GM19463 (cell line): ENCODE measurements around the gene RNLS.

ENCODE experiments used
- ATAC-seq: cut with Tn5 transposase; IDR thresholded peaks from one replicate; pipeline ENCODE4 v1.9.1; 2021; ENCODE audit warnings: mild to moderate bottlenecking, moderate library complexity; ENCODE audit not compliant: unreplicated experiment

Gene RNLS

GRCh38 chr10:88239212-88239611, 343.9 kb downstream of the RNLS start:
- no peak for ATAC-seq

- ATAC-seq, result no peak
Observed at GRCh38 chr10:88238615-88238914, 344.6 kb downstream of the RNLS start.

- no peak for ATAC-seq
Observed at GRCh38 chr10:88237896-88238614, 345.1 kb downstream of the RNLS start.

- no peak for ATAC-seq
Observed at GRCh38 chr10:88236121-88236743, 346.9 kb downstream of the RNLS start.

- ATAC-seq, result no peak
Observed at GRCh38 chr10:88234297-88234696, 348.8 kb downstream of the RNLS start.

GRCh38 chr10:88233870-88234269, 349.2 kb downstream of the RNLS start:
- ATAC-seq, result no peak

GRCh38 chr10:88232983-88233543, 350.1 kb downstream of the RNLS start:
- ATAC-seq, result no peak

GRCh38 chr10:88232029-88232895, 350.9 kb downstream of the RNLS start:
- ATAC-seq, result no peak

- ATAC-seq, result no peak
Observed at GRCh38 chr10:88230251-88230650, 352.9 kb downstream of the RNLS start.

- ATAC-seq, result no peak
Observed at GRCh38 chr10:88228130-88228529, 355.0 kb downstream of the RNLS start.

GRCh38 chr10:88227342-88228018, 355.6 kb downstream of the RNLS start:
- no peak for ATAC-seq

- ATAC-seq, result no peak
Observed at GRCh38 chr10:88226891-88227290, 356.2 kb downstream of the RNLS start.

- ATAC-seq, result no peak
Observed at GRCh38 chr10:88226071-88226659, 357.0 kb downstream of the RNLS start.
